HTR-8/SVneo (cell line): ENCODE data around the gene BATF2.
"Not testable (repeated sequence)": the region's sequence is repeated elsewhere in the genome, so short reads cannot be mapped to it uniquely, and the experiment has no call there.

Experiments
- DNase-seq: peaks from one replicate; pipeline ENCODE4 v3.0.0; 2011; ENCODE audit warnings: low spot score, mixed read lengths; ENCODE audit not compliant: insufficient read length
- FAIRE-seq: peaks from 2 replicates; lab custom pipeline; 2011; peaks lifted over from hg19 to GRCh38; lab: Jason Lieb, UNC

The BATF2 gene

GRCh38 chr11:64996710-64997380 is at the start of gene BATF2:
BATF2 (minus strand) TSS chr11:64996971; CDS start chr11:64996914, 57 bp downstream.
- peak; percentile 91 for DNase-seq
- FAIRE-seq = no peak

GRCh38 chr11:65045728-65046127 is 49.0 kb upstream of the BATF2 start:
- no peak for FAIRE-seq
- DNase-seq = no peak

- no peak for DNase-seq
- no peak for FAIRE-seq
Observed at GRCh38 chr11:65045061-65045460, 48.3 kb upstream of the BATF2 start.

- no peak for FAIRE-seq
- no peak for DNase-seq
Observed at GRCh38 chr11:65043881-65044501, 47.2 kb upstream of the BATF2 start.

GRCh38 chr11:65042891-65043290 is 46.1 kb upstream of the BATF2 start:
- FAIRE-seq (no peak), DNase-seq (no peak)

- FAIRE-seq (peak; percentile 97), DNase-seq (peak; percentile 97)
Observed at GRCh38 chr11:65040847-65041622, 44.3 kb upstream of the BATF2 start, which contains the start of gene SAC3D1. SAC3D1 (plus strand) TSS chr11:65041210; CDS start chr11:65041293, 83 bp downstream.

- DNase-seq (no peak), FAIRE-seq (no peak)
Observed at GRCh38 chr11:65040520-65040846, 43.7 kb upstream of the BATF2 start.

GRCh38 chr11:65036931-65037330 is 40.2 kb upstream of the BATF2 start:
- DNase-seq = no peak
- no peak for FAIRE-seq

- FAIRE-seq = no peak
- DNase-seq = no peak
Observed at GRCh38 chr11:65035579-65035978, 38.8 kb upstream of the BATF2 start.

GRCh38 chr11:65034423-65034822 is 37.7 kb upstream of the BATF2 start:
- DNase-seq = no peak
- FAIRE-seq = no peak

GRCh38 chr11:65032216-65032615 is 35.4 kb upstream of the BATF2 start:
- DNase-seq (no peak), FAIRE-seq (no peak)

- FAIRE-seq = no peak
- DNase-seq = peak; percentile 89
Observed at GRCh38 chr11:65027213-65028067, 30.7 kb upstream of the BATF2 start, which contains the start of gene SNX15. SNX15 (plus strand) TSS chr11:65027439; CDS start chr11:65027538, 99 bp downstream.

GRCh38 chr11:65026810-65027209 is 30.0 kb upstream of the BATF2 start:
- FAIRE-seq (no peak), DNase-seq (no peak)

GRCh38 chr11:65023502-65023901 is 26.7 kb upstream of the BATF2 start:
- not testable (repeated sequence) for FAIRE-seq, DNase-seq

- FAIRE-seq = no peak
- DNase-seq = no peak
Observed at GRCh38 chr11:65021509-65021908, 24.7 kb upstream of the BATF2 start.

GRCh38 chr11:65021003-65021402 is 24.2 kb upstream of the BATF2 start:
- DNase-seq = no peak
- FAIRE-seq = no peak

GRCh38 chr11:65019824-65020223 is 23.1 kb upstream of the BATF2 start:
- FAIRE-seq (no peak), DNase-seq (no peak)

GRCh38 chr11:65017937-65018336 is 21.2 kb upstream of the BATF2 start:
- FAIRE-seq = no peak
- DNase-seq = no peak

GRCh38 chr11:65016705-65017104 is 19.9 kb upstream of the BATF2 start:
- FAIRE-seq (no peak), DNase-seq (no peak)

GRCh38 chr11:65014726-65015227 is 18.0 kb upstream of the BATF2 start:
- DNase-seq (no peak), FAIRE-seq (no peak)
